ENCODE measurements around the gene VCPKMT. TPM values are rescaled to one million over a fixed set of nuclear protein-coding genes. Genes with fewer than 3 reads are reported as not detected.
"Not testable (repeated sequence)": the region's sequence is repeated elsewhere in the genome, so short reads cannot be mapped to it uniquely, and the experiment has no call there.

VCPKMT gene
- total and polyA plus RNA-seq, 7 donors: 3.5 to 12.2 (median 8.3) TPM

DNA sequence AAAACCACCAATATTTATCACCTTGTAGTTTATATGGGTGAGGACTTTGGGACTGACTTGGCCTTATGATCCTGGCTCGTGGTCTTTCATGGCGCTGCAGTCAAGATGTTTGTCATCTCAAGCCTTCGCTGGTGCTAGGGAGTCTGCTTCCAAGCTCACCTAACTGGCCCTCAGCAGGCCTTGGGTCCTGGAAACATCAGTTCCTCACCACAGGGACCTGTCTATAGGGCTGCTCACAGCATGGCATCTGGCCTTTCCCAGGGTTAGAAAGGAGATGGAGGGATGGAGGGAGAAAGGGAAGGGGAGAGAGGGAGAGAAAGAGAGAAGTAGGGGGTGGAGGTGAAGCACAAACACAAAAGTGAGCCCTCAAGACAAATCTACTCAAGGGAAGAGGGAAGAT, 31.7 kb downstream of the VCPKMT start:
- intact Hi-C loops (cut with DNase I): no loop called here
- TF ChIP-seq, protein P1, sequence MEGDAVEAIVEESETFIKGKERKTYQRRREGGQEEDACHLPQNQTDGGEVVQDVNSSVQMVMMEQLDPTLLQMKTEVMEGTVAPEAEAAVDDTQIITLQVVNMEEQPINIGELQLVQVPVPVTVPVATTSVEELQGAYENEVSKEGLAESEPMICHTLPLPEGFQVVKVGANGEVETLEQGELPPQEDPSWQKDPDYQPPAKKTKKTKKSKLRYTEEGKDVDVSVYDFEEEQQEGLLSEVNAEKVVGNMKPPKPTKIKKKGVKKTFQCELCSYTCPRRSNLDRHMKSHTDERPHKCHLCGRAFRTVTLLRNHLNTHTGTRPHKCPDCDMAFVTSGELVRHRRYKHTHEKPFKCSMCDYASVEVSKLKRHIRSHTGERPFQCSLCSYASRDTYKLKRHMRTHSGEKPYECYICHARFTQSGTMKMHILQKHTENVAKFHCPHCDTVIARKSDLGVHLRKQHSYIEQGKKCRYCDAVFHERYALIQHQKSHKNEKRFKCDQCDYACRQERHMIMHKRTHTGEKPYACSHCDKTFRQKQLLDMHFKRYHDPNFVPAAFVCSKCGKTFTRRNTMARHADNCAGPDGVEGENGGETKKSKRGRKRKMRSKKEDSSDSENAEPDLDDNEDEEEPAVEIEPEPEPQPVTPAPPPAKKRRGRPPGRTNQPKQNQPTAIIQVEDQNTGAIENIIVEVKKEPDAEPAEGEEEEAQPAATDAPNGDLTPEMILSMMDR (IDR thresholded peaks at IDR 0.05): no peak
- TF ChIP-seq EP300 (IDR thresholded peaks at IDR 0.05) (no peak), POLR2AphosphoS5 (IDR thresholded peaks at IDR 0.05) (no peak), POLR2A (IDR thresholded peaks at IDR 0.05) (no peak)
- WGBS, 2 donors: 91 to 93% methylated on average over 3 of the region's 3 CpGs
- Histone ChIP-seq H3K4me3 (no peak overlapping the region), H3K9me3 (no peaks in the 10 kb centered on the region), H3K27ac (no peak overlapping the region), H3K4me1 (peaks cover 0 to 5% (median 2%) of the 10 kb centered on the region in 4 donors), H3K27me3 (no peaks in the 10 kb centered on the region), H3K36me3 (no peaks in the 10 kb centered on the region)
- DNase-seq: no peak

DNA sequence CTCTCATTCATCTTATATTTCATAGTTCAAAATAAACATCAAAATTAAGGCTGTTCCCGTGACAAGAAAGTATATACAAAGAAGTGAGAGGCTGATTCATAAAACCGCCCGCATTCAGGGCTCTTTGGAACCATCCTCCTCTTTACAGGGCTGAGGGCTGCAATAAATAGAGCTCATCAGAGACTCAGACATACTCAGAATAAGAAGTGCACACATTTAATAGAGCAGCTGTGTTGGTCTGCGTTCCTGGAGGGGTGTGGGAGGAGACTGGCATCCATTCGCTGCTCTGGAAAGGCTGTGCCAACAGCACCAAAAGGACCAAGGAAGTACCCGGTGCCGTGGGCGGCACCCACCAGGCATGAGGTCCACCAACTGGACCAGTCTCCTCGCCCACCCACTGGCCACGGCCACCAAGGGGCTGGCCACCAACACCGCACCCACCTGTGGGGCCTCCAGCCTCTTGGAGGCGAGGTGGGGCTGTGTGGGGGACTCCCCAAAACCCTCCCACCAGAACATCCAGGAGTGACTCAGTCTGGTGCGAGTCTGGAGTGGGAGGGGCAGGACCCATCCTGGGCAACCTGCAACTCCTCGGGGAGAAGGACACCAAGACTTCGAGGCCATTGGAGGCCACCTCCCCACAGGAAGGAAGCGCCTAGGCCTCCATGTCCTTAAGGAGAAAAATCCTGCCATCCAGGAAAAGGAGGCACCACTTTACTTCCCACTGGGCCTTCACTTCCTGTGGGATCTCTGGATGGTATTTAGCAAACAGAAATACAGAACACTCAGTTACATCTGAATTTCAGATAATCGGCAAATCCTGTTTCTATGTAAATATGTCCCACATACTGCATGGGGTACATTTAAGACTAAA, 32.7 kb downstream of the VCPKMT start:
- TF ChIP-seq POLR2A (IDR thresholded peaks at IDR 0.05): no peak
- no peaks in the 10 kb centered on the region for H3K27me3 ChIP-seq
- intact Hi-C loops (cut with DNase I): no loop called here
- DNase-seq: no peak
- H3K4me1 ChIP-seq: peaks cover 0 to 5% (median 2%) of the 10 kb centered on the region in 4 donors
- no peak overlapping the region for H3K4me3 ChIP-seq
- peak overlapping the region in 3 of 4 donors; percentile 22 to 64 (median 36) for H3K27ac ChIP-seq
- WGBS, 2 donors: 76 to 83% methylated on average over 17 of the region's 17 CpGs
- H3K36me3 ChIP-seq: no peaks in the 10 kb centered on the region
- no peaks in the 10 kb centered on the region for H3K9me3 ChIP-seq

DNA sequence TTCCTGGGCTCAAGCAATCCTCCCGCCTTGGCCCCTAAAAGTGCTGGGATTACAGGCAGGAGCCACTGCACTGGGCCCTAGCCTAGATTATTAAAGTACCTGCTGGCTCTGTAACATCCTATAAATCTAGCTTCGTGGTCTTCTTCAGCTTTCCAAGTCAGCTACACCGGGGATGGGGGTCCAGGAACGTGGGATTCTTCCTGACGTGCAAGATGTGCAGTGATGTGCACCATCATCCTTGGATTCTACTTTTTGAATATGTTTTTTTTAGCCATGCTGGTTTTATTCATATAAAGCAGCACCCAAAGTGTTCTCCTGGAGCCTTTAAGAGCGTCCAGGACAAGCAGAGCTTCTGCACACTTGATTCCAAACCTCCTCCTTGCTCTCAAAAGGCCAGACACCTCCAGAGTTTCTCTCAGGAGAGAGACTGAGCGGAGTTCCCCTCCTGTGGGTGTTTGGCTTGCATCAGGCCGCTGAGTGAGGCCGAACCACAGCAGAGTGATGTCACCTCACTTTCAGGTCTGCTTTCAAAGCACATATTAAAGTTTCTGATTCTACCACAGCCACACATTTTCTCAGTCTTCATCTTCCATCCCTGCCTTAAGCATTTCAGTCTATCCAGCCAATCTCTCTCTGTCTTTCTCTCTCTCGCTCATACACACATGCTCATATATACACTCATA, 33.4 kb downstream of the VCPKMT start:
- no peak for DNase-seq
- H3K4me1 ChIP-seq: peaks cover 0 to 5% (median 2%) of the 10 kb centered on the region in 4 donors
- TF ChIP-seq POLR2AphosphoS5 (IDR thresholded peaks at IDR 0.05): no peak
- no peak for TF ChIP-seq POLR2A (IDR thresholded peaks at IDR 0.05)
- intact Hi-C loops (cut with DNase I): no loop called here
- H3K36me3 ChIP-seq: no peaks in the 10 kb centered on the region
- WGBS, 2 donors: 69 to 87% methylated on average over 10 of the region's 10 CpGs
- no peak overlapping the region for H3K4me3 ChIP-seq
- peak overlapping the region in 2 of 4 donors; percentile 22 to 64 for H3K27ac ChIP-seq
- no peaks in the 10 kb centered on the region for H3K9me3 ChIP-seq
- no peaks in the 10 kb centered on the region for H3K27me3 ChIP-seq

DNA sequence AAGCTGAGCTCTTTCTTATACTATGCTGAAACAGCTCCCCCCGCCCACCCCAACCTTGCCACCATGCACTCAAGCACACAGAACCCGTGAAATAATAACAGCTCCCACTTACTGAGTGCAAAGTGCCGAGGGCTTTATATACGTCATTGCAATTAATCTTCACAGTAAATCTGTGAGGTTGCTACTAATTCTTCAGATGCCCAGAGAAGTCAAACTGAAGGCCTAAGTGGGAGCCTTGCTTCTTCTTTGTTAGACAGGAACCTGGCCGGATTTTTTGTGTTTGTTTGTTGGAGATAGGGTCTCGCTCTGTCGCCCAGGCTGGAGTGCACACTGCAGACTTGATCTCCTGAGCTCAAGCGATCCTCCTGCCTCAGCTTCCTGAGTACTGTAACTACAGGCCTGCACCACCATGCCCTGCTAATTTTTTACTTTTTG, 34.0 kb downstream of the VCPKMT start:
- DNase-seq: no peak
- Histone ChIP-seq H3K27ac (peak overlapping the region in 1 of 4 donors; percentile 64), H3K36me3 (no peaks in the 10 kb centered on the region), H3K4me1 (peaks cover 0 to 5% (median 2%) of the 10 kb centered on the region in 4 donors), H3K9me3 (no peaks in the 10 kb centered on the region), H3K27me3 (no peaks in the 10 kb centered on the region), H3K4me3 (no peak overlapping the region)
- intact Hi-C loops (cut with DNase I): no loop called here
- no peak for TF ChIP-seq POLR2AphosphoS5 (IDR thresholded peaks at IDR 0.05)
- TF ChIP-seq, protein P1 (IDR thresholded peaks at IDR 0.05): no peak
- TF ChIP-seq POLR2A (IDR thresholded peaks at IDR 0.05): no peak
- 67 to 83% methylated on average over 8 of the region's 8 CpGs for WGBS, 2 donors

DNA sequence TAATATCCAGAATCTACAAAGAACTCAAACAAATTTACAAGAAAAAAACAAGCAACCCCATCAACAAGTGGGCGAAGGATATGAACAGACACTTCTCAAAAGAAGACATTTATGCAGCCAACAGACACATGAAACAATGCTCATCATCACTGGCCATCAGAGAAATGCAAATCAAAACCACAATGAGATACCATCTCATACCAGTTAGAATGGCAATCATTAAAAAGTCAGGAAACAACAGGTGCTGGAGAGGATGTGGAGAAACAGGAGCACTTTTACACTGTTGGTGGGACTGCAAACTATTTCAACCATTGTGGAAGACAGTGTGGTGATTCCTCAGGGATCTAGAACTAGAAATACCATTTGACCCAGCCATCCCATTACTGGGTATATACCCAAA, 37.3 kb downstream of the VCPKMT start:
- H3K4me3 ChIP-seq; H3K4me1 ChIP-seq; DNase-seq; H3K27ac ChIP-seq; intact Hi-C loops (cut with DNase I); H3K27me3 ChIP-seq; H3K9me3 ChIP-seq; H3K36me3 ChIP-seq: not testable (repeated sequence)
- 89 to 94% methylated on average over 1 of the region's 1 CpG for WGBS, 2 donors

DNA sequence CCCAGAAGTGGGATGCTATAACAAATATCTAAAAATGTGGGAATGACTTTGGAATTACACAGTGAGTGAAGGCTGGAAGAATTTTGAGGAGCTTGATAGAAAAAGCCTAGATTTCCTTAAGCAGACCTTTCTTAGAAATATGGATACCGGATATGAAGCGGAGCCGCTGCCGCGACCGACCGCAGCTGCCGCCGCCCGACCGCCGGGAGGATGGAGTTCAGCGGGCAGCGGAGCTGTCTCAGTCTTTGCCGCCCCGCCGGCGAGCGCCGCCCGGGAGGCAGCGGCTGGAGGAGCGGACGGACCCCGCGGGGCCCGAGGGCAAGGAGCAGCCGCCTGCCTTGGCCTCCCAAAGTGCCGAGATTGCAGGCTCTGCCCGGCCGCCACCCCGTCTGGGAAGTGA, 42.7 kb downstream of the VCPKMT start:
- H3K4me1 ChIP-seq; H3K36me3 ChIP-seq; H3K27ac ChIP-seq; H3K4me3 ChIP-seq; intact Hi-C loops (cut with DNase I); DNase-seq; H3K9me3 ChIP-seq; H3K27me3 ChIP-seq: not testable (repeated sequence)
- 96 to 97% methylated on average over 30 to 32 of the region's 32 CpGs for WGBS, 2 donors

All from sigmoid colon (tissue), 7 donors.